SHP77 treated with DMSO at 0.1 percent for 48 hours (cell line): ENCODE results near the gene LIX1.
"Not testable (repeated sequence)": the region's sequence is repeated elsewhere in the genome, so short reads cannot be mapped to it uniquely, and the experiment has no call there.

Experiments
- DNase-seq: peaks from one replicate; lab custom pipeline; 2025; lab: John Stamatoyannopoulos, UW

The LIX1 gene

DNA sequence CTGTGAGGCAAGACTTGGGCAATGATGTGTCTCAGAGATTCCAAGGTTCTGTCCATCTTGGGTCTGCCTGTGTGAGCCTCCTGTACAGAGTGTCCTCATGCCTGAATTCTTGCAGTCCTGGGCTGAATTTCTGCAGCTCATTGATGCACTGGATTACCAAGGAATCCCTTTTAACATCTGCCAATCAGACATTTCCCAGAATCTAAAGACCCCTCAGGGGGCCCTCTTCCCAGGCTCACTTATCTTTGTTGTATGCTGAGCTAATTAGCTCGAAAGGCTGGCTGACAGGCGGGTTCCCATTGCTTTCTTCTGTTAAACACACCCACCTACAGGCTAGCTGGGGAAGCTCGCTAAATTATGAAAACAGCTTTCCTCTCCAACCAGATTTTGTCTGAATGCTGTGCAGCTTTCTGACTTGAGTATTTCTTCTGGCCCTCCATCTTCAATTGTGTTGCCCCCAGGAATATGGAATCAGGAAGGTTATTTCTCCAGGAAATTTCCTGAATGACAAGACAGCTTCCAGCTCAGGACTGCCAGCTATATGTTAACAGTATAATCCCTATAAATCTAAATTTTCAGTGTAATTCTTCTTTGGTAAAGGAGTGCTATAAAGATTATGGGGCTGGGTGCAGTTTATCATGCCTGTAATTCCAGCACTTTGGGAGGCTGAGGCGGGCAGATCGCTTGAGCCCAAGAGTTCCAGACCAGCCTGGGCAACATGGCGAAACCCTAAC, at the start of gene LIX1:
TSS of gene LIX1 (minus strand) at position 91 of the 734 bp plus-strand sequence. CDS start at position 56, 35 bp downstream.
- peak; percentile 21 for DNase-seq

DNA sequence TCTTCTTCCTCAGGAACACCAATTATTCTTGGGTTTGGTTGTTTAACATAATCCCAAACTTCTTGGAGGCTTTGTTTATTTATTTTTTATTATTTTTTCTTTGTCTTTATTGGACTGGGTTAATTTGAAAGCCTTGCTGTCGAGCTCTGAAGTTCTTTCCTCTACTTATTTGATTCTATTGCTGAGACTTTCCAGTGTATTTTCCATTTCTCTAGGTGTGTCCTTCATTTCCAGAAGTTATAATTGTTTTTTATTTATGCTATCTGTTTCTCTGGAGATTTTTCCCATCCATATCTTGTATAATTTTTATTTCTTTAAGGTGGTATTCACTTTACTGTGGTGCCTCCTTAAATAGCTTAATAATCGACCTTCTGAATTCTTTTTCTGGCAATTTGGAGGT, 49.5 kb upstream of the LIX1 start:
- no peak for DNase-seq

DNA sequence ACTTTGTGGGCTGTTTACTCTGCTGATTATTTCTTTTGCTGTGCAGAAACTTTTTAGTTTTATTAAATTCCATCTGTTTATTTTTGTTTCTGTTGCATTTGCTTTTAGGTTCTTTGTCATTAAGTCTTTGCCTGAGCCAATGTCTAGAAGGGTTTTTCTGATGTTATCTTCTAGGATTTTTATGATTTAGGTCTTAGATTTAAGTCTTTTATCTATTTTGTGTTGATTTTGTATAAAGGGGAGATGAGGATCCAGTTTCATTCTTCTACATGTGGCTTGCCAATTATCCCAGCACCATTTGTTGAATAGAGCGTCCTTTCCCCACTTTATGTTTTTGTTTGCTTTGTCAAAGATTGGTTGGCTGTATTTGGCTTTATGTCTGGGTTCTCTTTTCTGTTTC, 47.1 kb upstream of the LIX1 start:
- not testable (repeated sequence) for DNase-seq

DNA sequence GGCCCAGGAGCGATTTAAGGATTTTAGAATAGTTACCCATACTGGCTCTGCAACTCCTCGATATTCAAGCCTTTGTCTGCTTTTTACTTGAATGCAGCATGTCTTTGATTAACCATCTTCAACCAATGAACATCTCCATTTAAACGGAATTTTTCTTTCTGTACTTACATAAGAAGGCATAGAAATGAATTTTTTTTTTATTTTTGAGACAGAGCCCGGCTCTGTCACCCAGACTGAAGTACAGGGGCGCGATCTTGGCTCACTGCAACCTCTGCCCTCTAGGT, 41.5 kb upstream of the LIX1 start:
- no peak for DNase-seq

DNA sequence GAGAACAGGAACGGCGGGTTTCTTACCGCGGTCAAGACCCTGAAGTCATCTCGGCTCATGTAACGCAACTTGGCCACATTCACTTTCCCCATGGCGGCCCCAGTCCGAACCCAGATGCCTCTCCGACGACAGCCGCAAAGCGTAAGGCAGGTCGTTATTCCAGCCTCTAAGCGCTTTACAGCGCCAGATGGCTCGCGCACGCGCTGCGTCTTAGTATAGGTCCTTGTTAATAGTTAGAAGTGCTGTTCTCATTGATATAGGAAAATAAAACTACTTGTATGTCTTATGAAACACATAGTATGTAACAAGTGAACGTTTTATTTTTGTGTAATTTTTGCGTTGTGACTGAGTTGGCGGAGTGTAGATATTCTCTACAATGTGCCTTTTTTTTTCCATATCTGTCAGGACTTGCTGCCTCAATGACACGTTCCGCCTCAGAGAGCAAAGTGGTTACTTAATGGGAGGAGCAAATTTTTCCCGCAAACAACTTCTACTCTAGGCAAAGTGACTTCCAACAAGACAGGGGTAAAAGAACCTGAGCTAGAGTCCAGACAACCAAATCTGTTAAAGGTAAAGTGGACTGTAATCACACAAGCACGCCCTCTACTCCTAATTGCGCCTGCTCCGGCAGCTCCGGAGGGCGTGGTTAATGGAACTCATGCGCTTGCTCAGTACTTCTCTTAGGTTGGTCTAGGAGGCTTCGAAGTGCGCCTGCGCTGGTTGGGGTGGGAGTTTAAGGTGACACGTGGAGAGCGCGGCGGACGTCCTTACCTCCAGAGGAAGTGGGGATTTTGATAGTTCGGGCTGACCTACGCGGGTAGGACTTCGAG, 40.9 kb upstream of the LIX1 start, which contains the start of gene RIOK2:
TSS of gene RIOK2 (minus strand) at position 148 of the 830 bp plus-strand sequence. CDS start at position 92, 56 bp downstream.
- peak; percentile 98 for DNase-seq

DNA sequence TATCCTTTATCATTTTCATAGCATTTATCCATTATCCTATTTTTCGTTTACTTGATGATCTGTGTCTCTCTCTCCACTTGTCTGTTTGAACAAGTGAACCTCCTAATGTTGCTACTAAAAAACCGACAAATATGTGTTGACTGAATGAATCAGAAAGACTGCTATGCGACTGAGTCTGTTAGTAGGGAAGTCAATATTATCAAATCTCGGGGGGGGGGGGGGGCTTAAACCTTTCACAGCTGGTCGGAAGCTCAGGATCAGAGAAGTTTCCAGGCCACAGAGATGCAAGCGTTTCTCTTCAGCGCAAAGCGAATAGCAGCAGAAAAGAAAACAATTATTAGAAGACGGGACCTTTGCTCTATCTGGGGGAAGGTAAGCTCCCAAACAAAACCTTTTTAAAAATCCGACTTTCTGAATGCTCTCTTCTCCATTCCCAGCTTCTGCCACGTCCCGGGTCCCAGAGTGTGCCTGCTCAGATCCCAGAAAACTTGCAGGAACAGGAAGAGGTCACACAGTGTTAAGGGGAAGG, 40.2 kb upstream of the LIX1 start:
- DNase-seq = no peak

DNA sequence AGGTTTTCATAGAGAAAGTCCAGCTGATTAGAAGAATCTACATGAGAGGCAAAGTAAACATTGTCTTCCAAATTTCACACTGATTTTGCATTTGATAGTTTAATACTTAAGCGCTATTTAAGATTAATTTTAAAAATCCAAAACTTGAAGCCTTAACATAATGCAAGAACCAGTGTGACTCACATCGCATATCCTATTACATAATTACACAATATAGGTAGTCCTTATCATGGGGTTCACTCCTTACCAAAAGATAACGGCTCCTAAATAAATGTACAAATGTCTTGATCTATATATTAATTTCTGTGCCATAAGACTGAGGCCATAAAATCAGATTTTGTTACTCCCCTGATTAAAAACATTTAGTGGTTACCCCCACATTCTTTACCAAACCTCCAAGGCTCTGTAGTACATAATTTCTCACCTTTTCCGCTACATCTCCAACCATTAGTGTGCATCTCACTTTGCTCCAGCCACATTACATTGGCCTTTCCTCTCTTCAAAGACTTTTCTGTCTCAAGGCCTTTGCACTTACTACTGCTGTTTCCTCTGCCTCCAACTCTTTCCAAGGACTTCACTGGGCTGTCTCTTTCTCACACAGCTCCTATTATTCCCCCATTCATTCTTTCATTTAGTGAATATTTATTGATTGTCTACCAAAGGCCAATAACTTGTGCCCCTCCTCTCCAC, 39.6 kb upstream of the LIX1 start:
- no peak for DNase-seq

DNA sequence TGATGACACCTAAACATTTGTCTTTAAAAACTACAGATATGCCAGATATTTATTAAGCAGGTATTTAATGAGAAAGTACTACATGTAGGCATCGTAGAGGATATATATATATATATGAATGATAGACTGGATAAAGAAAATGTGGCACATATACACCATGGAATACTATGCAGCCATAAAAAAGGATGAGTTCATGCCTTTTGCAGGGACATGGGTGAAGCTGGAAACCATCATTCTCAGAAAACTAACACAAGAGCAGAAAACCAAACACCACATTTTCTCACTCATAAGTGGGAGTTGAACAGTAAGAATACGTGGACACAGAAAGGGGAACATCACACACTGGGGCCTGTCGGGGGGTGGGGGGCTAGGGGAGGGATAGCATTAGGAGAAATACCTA, 37.0 kb upstream of the LIX1 start:
- DNase-seq = not testable (repeated sequence)

DNA sequence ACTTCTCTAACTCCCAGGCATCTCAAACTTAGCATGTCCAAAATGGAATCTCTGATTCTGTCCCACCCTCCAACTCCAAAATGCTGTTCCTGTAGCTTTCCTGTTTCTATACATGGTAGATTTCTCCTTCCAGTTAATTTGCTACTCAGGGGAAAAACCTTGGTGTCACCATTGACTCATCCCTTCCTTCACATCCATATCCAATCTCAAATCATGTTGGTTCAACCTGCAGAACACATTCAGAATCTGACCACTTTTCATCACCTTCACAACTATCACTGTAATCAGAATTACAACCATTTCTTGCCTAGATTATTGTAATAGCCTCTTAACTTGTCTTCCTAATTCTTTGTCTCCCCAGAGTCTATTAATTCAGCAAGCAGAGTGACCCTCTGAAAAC, 29.8 kb upstream of the LIX1 start:
- DNase-seq = no peak

DNA sequence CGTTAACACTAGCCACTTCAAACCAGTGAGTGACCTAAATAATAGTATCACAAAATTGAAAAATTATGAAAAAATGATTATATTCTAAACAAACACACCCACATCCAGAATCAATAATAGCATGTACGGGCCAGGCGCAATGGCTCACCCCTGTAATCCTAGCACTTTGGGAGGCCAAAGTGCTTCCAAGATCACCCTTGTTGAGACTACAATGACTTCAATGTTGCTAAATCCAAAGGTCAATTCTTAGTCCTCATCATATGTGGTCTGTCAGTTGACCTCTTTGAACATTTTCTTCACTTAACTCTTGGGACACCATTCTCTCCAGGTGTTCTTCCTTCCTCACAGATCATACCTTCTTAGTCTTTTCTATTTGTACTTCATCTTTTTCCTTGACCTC, 29.3 kb upstream of the LIX1 start:
- no peak for DNase-seq

DNA sequence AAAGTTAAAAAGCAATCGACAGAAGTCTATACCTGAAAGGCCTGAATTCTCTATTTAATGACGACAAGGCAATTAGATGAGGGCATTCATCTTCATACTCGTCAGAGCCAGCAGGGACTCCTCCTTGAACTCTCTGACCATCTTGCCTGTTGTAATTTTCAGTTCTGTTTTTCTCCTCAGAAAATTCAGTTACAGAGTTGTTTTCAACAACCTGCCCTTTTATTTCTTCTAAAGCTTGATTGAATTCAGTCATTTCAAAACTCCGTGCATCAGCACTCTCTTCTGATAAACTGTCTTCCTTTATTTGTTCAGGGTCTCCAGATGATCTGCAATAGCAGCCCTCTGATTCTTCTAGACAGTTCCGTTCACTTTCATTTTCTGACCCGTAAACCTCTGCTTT, 25.0 kb upstream of the LIX1 start:
- DNase-seq = no peak

DNA sequence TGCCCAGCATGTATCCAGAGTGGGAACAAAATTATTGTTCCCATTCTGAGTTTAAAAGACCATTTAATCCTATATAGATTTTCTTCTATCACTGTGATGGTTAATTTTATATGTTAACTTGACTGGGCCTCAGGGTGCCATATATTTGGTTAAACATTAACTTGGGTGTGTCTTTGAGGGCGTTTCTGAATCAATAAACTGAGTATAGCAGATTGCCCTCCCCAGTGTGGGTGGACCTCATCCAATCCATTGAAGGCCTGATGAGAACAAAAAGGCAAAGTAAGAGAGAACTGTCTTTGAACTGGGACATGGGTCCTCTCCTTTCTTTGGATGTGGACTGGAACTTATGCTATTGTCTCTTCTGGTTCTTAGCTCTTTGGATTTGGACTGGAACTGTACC, 23.3 kb upstream of the LIX1 start:
- no peak for DNase-seq

DNA sequence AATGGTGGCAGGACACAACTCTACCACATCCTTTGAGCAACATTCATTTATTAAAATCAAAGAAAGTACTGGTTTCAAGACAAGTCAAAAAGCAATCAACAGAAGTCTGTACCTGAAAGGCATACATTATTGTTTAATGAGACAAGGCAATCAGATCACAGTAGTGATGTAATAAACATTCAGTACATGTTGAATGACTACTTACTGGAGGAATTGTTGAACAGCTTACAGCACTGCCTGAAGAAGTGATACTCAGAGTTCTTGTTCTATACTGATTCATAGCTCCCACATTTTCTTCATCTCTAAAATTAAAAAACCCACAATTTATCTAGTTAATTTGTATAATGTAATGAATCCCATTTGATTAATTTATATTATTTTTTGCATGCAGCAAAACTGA, 22.4 kb upstream of the LIX1 start:
- DNase-seq = no peak

DNA sequence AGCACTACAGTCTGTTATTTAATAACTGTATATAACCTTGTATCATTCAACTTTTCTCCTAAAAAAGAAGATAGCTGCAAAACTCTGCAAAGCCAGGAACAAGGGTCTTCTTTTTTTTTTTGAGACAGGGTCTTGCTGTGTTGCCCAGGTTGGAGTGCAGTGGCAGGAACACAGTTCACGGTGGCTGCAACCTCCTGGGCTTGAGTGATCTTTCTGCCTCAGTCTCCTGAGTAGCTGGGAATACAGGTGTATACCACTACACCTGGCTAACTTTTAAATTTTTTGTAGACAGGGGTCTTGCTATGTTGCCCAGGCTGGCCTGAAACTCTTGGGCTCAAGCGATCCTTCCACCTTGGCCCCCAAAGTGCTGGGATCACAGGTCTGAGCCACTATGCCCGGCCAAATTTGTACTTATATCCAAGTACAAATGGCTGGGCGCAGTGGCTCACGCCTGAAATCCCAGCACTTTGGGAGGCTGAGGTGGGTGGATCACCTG, 21.4 kb upstream of the LIX1 start:
- no peak for DNase-seq

DNA sequence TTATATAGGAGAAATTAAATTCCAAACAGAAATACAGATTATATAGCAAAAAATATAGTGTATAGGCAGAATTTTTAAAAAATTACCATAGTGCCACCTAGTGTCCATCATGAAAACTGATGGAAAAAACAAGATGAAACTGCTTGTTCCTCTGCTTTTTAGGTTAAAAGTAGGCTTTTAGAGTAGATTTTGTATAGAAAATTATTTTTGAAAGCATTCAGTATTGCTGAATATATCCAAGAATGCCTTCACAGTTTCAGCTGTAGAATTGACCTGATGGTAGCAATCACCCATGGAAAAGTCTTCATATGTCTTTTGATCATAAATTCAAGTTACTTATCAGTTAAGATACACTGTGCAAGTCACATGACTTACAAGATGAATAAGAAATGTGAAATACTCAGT, 21.0 kb upstream of the LIX1 start:
- DNase-seq = no peak

DNA sequence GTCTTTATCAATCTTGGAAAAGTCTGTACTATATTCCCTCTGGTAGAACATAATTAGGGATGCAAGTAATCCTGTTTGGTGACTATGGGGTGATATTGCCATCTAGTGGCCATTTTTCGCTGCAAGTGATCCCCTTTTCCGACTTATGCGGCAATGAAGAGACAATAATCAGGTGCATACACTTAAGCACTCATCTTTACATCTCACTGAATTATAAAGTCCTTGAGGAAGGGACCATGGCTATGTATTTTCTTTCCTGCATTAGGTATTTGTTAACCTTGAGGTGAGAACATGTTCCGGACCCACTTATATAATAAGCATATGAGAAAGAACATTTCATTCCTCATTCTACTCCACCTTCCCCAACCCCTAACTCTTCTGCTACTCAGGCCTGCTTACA, 19.6 kb upstream of the LIX1 start:
- DNase-seq = peak; percentile 38

DNA sequence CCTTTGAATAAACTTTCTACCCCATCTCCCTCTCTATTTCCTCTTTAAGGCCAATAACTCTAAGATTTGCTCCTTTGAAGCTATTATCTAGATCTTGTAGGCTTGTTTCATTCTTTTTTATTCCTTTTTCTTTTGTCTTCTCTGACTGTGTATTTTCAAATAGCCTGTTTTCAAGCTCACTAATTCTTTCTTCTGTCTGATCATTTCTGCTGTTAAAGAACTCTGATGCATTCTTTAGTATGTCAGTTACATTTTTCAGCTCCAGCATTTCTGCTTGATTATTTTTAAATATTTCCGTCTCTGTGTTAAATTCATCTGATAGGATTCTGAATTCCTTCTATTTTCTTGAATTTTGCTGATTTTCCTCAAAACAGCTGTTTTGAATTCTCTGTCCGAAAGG, 15.3 kb upstream of the LIX1 start:
- DNase-seq = no peak

DNA sequence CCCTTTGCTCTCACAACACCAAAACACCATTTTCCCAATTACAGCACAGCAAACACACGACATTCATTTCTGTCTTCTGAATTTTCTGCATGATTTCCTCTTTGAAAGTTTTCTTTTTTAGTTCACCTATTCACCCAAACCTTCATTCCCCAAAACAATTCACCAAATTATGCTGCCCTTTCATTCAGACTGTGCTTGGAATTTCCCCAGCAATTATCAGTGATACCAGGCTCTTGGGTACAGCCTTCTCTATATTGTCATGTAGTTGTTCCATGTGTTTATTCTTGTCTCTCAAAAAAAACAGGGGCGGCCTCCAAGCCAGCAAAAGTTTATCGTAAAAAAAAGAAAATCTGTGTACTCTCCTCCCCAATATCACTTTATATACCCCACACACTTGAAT, 9.0 kb upstream of the LIX1 start:
- no peak for DNase-seq

DNA sequence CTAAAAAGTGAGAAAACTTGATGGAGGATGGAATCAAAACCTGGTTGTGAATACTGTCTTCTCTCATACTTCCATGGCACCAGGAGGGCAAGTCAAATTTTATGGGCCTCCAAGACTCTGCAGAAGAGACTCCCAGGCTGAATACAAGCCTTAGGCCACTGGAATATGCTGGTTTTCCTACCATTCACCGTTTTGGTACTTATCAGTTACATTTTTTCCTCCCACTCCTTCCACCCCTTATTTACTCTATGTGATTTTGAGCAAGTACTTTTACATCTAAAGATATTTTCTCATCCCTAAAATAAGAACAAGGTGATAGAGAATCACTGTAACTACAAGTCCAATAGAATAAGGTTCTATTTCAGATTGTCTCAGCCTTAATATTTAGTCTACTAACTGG, 8.0 kb upstream of the LIX1 start:
- no peak for DNase-seq

DNA sequence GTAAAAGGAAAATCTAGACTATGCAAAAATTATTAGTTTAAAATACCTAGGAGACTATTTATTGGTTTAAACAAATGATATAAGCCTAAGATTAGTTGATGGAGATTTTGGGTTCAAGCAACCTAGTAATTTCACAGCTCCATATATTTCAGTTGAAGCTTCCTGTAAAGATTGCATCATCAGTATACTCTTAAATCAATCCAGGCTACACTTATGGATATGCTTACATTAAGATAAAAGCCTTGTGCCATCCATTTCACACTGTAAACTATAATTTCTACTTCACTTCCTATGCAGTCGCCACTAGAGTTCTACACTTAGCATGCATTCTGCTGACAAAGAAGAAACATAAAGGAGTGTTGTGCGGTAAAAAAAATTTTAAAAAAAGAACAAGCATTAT, 7.3 kb upstream of the LIX1 start:
- no peak for DNase-seq

DNA sequence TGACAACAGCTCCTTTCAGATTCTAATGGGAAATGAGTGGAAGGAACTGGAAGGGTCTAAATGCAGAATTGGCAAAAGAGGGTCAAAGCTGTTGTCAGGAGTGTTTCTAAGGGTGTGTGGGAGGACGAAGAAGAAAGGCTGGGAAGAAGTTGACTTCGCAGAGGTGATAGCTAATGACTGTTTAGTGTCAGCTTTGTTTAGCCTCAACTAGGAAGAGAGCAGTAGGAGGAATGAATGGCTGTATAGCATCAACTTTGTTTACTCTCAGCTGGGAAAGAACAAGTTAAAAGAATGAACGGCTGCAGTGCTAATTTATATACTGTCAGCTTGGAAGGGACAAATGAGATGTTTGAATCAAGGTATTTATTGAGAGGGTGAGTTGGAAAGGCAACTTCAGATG, 5.9 kb upstream of the LIX1 start:
- DNase-seq = no peak

DNA sequence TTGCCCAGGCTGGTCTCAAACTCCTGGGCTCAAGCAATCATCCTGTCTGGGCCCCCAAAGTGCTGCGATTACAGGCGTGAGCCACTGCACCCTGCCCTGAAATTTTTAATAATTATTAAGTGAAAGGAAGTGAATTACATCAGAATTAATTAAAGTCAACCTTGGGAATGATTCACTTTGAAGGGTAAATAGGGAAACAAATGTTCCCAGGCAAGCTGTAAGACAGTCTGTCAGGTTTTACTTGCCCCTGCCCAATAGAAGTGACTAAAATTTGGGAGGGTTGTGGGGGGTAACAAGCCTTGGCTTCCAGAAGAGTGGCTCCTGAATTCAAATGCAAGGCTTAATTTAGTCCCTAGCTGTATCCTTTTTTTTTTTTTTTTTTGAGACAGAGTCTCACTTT, 1.3 kb upstream of the LIX1 start:
- no peak for DNase-seq

DNA sequence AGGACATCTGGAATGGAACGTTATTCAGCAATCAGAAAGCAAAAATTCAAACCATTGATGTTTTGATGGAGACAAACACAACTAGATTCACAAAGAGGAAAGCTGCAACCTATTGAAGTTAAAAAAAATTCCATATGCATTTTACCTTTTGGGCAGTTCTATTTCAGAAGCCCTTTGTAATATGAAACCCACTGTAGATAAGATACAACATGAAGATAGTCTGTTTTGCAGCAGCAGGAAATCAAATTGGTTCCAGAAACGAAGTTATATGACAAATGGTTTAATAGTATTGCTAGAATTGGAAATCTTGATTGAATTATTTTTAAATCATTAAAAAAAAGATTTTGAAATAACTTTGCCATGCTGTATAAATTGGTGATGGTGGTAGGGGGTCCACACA, 872 bp downstream of the LIX1 start:
- DNase-seq = no peak
